Colonic mucosa (tissue), 4 donors: Measurements from ENCODE around the gene SYCP2. TPM values are rescaled to one million over a fixed set of nuclear protein-coding genes. Genes with fewer than 3 reads are reported as not detected.
"Not testable (repeated sequence)": the region's sequence is repeated elsewhere in the genome, so short reads cannot be mapped to it uniquely, and the experiment has no call there.

ENCODE experiments used
- DNase-seq: peaks from one replicate; pipeline ENCODE4 v3.0.0-alpha.2; 2020
- H3K27ac ChIP-seq: fragments of 200-600 bp; one replicate; pipeline ENCODE4 v1.8.0; 2021
- H3K27me3 ChIP-seq: fragments of 200-600 bp; one replicate; pipeline ENCODE4 v1.8.0; 2021
- H3K36me3 ChIP-seq: fragments of 200-600 bp; one replicate; pipeline ENCODE4 v1.8.0; 2021
- H3K4me1 ChIP-seq: fragments of 200-600 bp; one replicate; pipeline ENCODE4 v1.8.0; 2021; ENCODE audit warnings: mild to moderate bottlenecking
- H3K4me3 ChIP-seq: fragments of 200-600 bp; one replicate; pipeline ENCODE4 v1.8.0; 2021
- H3K9ac ChIP-seq, 2 donors: one replicate each; pipeline ENCODE4 v1.7.0; 2013; ENCODE audit warnings: control low read depth in 2 of 2, low read depth in 2 of 2, low read length in 2 of 2
- H3K9me3 ChIP-seq: fragments of 200-600 bp; one replicate; pipeline ENCODE4 v1.8.0; 2021
- CTCF ChIP-seq: fragments of 200-600 bp; IDR thresholded peaks from one replicate; pipeline ENCODE4 v1.8.0; 2022; ENCODE audit warnings: antibody characterized with exemption, mild to moderate bottlenecking
- intact Hi-C: fragments of 100-400 bp; cut with DNase I; formaldehyde crosslinking; loops from one replicate; pipeline ENCODE4 v1.14.1; 2022
- total RNA-seq, 2 donors: library from RNA; stranded (reverse); fragmentation: NEBNext Ultra II Directional in 1 of 2; extraction: Animal tissue kit (Norgen Biotek cat#: 25700) in 1 of 2; gene quantifications; one replicate each; pipeline ENCODE4 v1.2.1, GENCODE V29; 2021
- donor health status: healthy.
- donor health status: DM: no; HTN: no; CAD: no.
- donor health status: DM: no; HTN: no; CAD: no.

SYCP2 gene
- total RNA-seq, 2 donors from 2014 or later = 0.74 to 1.1 TPM

GRCh38 chr20:59958626-59959025 lies 25.2 kb upstream of the SYCP2 start:
- Histone ChIP-seq H3K4me1 (peaks cover 3% of the 10 kb centered on the region), H3K27ac (no peak overlapping the region), H3K9me3 (no peaks in the 10 kb centered on the region), H3K4me3 (no peak overlapping the region), H3K36me3 (no peaks in the 10 kb centered on the region), H3K27me3 (no peaks in the 10 kb centered on the region), H3K9ac (no peak overlapping the region)
- no peak for TF ChIP-seq CTCF
- no peak for DNase-seq
- intact Hi-C loops = no loop called here

GRCh38 chr20:59958123-59958522 lies 24.7 kb upstream of the SYCP2 start, which contains the start of gene CDH26:
CDH26 (plus strand) TSS chr20:59958423; CDS start chr20:59958727, 304 bp downstream.
- Histone ChIP-seq H3K36me3 (no peaks in the 10 kb centered on the region), H3K27ac (no peak within 1 kb of the TSS), H3K27me3 (no peaks in the 10 kb centered on the region), H3K4me1 (peaks cover 3% of the 10 kb centered on the region), H3K9ac (no peak within 1 kb of the TSS), H3K9me3 (no peaks in the 10 kb centered on the region), H3K4me3 (no peak within 1 kb of the TSS)
- TF ChIP-seq CTCF = no peak
- DNase-seq = no peak
- intact Hi-C loops = no loop called here

GRCh38 chr20:59957568-59957967 lies 24.1 kb upstream of the SYCP2 start:
- H3K27ac ChIP-seq, H3K4me1 ChIP-seq, H3K9ac ChIP-seq, H3K9me3 ChIP-seq, H3K27me3 ChIP-seq, H3K4me3 ChIP-seq, DNase-seq, intact Hi-C loops, H3K36me3 ChIP-seq: not testable (repeated sequence)

GRCh38 chr20:59955131-59955796 lies 21.8 kb upstream of the SYCP2 start:
- H3K27me3 ChIP-seq = no peaks in the 10 kb centered on the region
- intact Hi-C loops = no loop called here
- no peak for TF ChIP-seq CTCF
- H3K36me3 ChIP-seq = no peaks in the 10 kb centered on the region
- no peak overlapping the region for H3K9ac ChIP-seq
- no peak for DNase-seq
- no peak overlapping the region for H3K27ac ChIP-seq
- no peaks in the 10 kb centered on the region for H3K9me3 ChIP-seq
- H3K4me1 ChIP-seq = peaks cover 3% of the 10 kb centered on the region
- no peak overlapping the region for H3K4me3 ChIP-seq

GRCh38 chr20:59954718-59955117 lies 21.3 kb upstream of the SYCP2 start:
- Histone ChIP-seq H3K27me3 (no peaks in the 10 kb centered on the region), H3K27ac (no peak overlapping the region), H3K36me3 (no peaks in the 10 kb centered on the region), H3K4me3 (no peak overlapping the region), H3K4me1 (peaks cover 3% of the 10 kb centered on the region), H3K9ac (no peak overlapping the region), H3K9me3 (no peaks in the 10 kb centered on the region)
- no peak for DNase-seq
- intact Hi-C loops = loop anchor here (5.0 kb wide), 1 partner anchor 98 kb away; no protein-coding TSS in a partner anchor
- TF ChIP-seq CTCF = no peak

GRCh38 chr20:59949911-59950310 lies 16.5 kb upstream of the SYCP2 start:
- no peak for DNase-seq
- no peaks in the 10 kb centered on the region for H3K36me3 ChIP-seq
- no peaks in the 10 kb centered on the region for H3K27me3 ChIP-seq
- intact Hi-C loops = loop anchor here (5.0 kb wide), 1 partner anchor 102 kb away; no protein-coding TSS in a partner anchor
- H3K9me3 ChIP-seq = no peaks in the 10 kb centered on the region
- H3K9ac ChIP-seq = no peak overlapping the region
- no peak overlapping the region for H3K4me3 ChIP-seq
- H3K4me1 ChIP-seq = no peaks in the 10 kb centered on the region
- TF ChIP-seq CTCF = no peak
- no peak overlapping the region for H3K27ac ChIP-seq
